Dendritic cell treated with granulocyte-macrophage colony-stimulating factor and Interleukin-4, amounts not matched to agents 40 ng/mL and 50 ng/mL, for 4 days (primary cell): Measurements from ENCODE around the gene ENPP3.

ENCODE experiments used
- H3K27ac Mint-ChIP-seq: one replicate; pipeline ENCODE4 v1.8.0; 2022; ENCODE audit warnings: mild to moderate bottlenecking, mixed read lengths
- H3K27me3 Mint-ChIP-seq: one replicate; pipeline ENCODE4 v1.8.0; 2022; ENCODE audit warnings: mild to moderate bottlenecking, mixed read lengths
- H3K36me3 Mint-ChIP-seq: one replicate; pipeline ENCODE4 v1.8.0; 2022; ENCODE audit warnings: low read depth, mixed read lengths
- H3K4me1 Mint-ChIP-seq: one replicate; pipeline ENCODE4 v1.8.0; 2022; ENCODE audit warnings: low read depth, mixed read lengths
- H3K4me3 Mint-ChIP-seq: one replicate; pipeline ENCODE4 v1.8.0; 2022; ENCODE audit warnings: mild to moderate bottlenecking, moderate library complexity, mixed read lengths
- H3K9me3 Mint-ChIP-seq: one replicate; pipeline ENCODE4 v1.8.0; 2022; ENCODE audit warnings: mixed read lengths
- intact Hi-C: fragments of 100-400 bp; cut with micrococcal nuclease; formaldehyde crosslinking; loops from one replicate; pipeline ENCODE4 v1.15.0; 2022

The ENPP3 gene

GRCh38 chr6:131654326-131654725, 17.2 kb downstream of the ENPP3 start:
- Mint-ChIP-seq H3K27ac (no peak overlapping the region), H3K27me3 (no peaks in the 10 kb centered on the region), H3K4me1 (no peaks in the 10 kb centered on the region), H3K9me3 (no peaks in the 10 kb centered on the region), H3K4me3 (no peak overlapping the region), H3K36me3 (no peaks in the 10 kb centered on the region)
- intact Hi-C loops, result no loop called here

- no peak overlapping the region for H3K27ac Mint-ChIP-seq
- no peak overlapping the region for H3K4me3 Mint-ChIP-seq
Measured at GRCh38 chr6:131655387-131655786, 18.3 kb downstream of the ENPP3 start.

GRCh38 chr6:131655951-131656350, 18.8 kb downstream of the ENPP3 start:
- intact Hi-C loops, result no loop called here
- H3K4me1 Mint-ChIP-seq, result peaks cover 7% of the 10 kb centered on the region
- H3K27ac Mint-ChIP-seq, result no peak overlapping the region
- no peaks in the 10 kb centered on the region for H3K9me3 Mint-ChIP-seq
- H3K27me3 Mint-ChIP-seq, result no peaks in the 10 kb centered on the region
- no peak overlapping the region for H3K4me3 Mint-ChIP-seq
- H3K36me3 Mint-ChIP-seq, result no peaks in the 10 kb centered on the region

More at GRCh38 chr6:131655387-131655786, 18.3 kb downstream of the ENPP3 start:
- Mint-ChIP-seq H3K27me3 (no peaks in the 10 kb centered on the region), H3K9me3 (no peaks in the 10 kb centered on the region), H3K4me1 (peaks cover 5% of the 10 kb centered on the region), H3K36me3 (no peaks in the 10 kb centered on the region)
- intact Hi-C loops, result no loop called here

- no peak overlapping the region for H3K4me3 Mint-ChIP-seq
- no peak overlapping the region for H3K27ac Mint-ChIP-seq
- H3K27me3 Mint-ChIP-seq, result no peaks in the 10 kb centered on the region
- peaks cover 7% of the 10 kb centered on the region for H3K4me1 Mint-ChIP-seq
- no peaks in the 10 kb centered on the region for H3K36me3 Mint-ChIP-seq
- intact Hi-C loops, result no loop called here
- no peaks in the 10 kb centered on the region for H3K9me3 Mint-ChIP-seq
Measured at GRCh38 chr6:131656667-131657066, 19.6 kb downstream of the ENPP3 start.

GRCh38 chr6:131657222-131657621, 20.1 kb downstream of the ENPP3 start:
- H3K9me3 Mint-ChIP-seq, result no peaks in the 10 kb centered on the region
- H3K4me1 Mint-ChIP-seq, result peaks cover 7% of the 10 kb centered on the region
- intact Hi-C loops, result no loop called here
- no peaks in the 10 kb centered on the region for H3K36me3 Mint-ChIP-seq
- H3K27me3 Mint-ChIP-seq, result no peaks in the 10 kb centered on the region
- no peak overlapping the region for H3K4me3 Mint-ChIP-seq
- H3K27ac Mint-ChIP-seq, result no peak overlapping the region

GRCh38 chr6:131657630-131658111, 20.6 kb downstream of the ENPP3 start:
- H3K27me3 Mint-ChIP-seq, result no peaks in the 10 kb centered on the region
- no peaks in the 10 kb centered on the region for H3K36me3 Mint-ChIP-seq
- H3K4me1 Mint-ChIP-seq, result peaks cover 7% of the 10 kb centered on the region
- H3K27ac Mint-ChIP-seq, result no peak overlapping the region
- H3K4me3 Mint-ChIP-seq, result no peak overlapping the region
- H3K9me3 Mint-ChIP-seq, result no peaks in the 10 kb centered on the region
- intact Hi-C loops, result no loop called here

GRCh38 chr6:131658287-131658686, 21.2 kb downstream of the ENPP3 start:
- intact Hi-C loops, result no loop called here
- no peaks in the 10 kb centered on the region for H3K27me3 Mint-ChIP-seq
- no peak overlapping the region for H3K4me3 Mint-ChIP-seq
- no peak overlapping the region for H3K27ac Mint-ChIP-seq
- H3K4me1 Mint-ChIP-seq, result peaks cover 7% of the 10 kb centered on the region
- H3K9me3 Mint-ChIP-seq, result no peaks in the 10 kb centered on the region
- no peaks in the 10 kb centered on the region for H3K36me3 Mint-ChIP-seq

- intact Hi-C loops, result no loop called here
Measured at GRCh38 chr6:131660195-131660594, 23.1 kb downstream of the ENPP3 start.

GRCh38 chr6:131663578-131664165, 26.6 kb downstream of the ENPP3 start:
- no peaks in the 10 kb centered on the region for H3K9me3 Mint-ChIP-seq
- no peak overlapping the region for H3K4me3 Mint-ChIP-seq
- no peaks in the 10 kb centered on the region for H3K36me3 Mint-ChIP-seq
- no peak overlapping the region for H3K27ac Mint-ChIP-seq
- intact Hi-C loops, result no loop called here
- peaks cover 1% of the 10 kb centered on the region for H3K27me3 Mint-ChIP-seq
- H3K4me1 Mint-ChIP-seq, result peaks cover 7% of the 10 kb centered on the region

More at GRCh38 chr6:131660195-131660594, 23.1 kb downstream of the ENPP3 start:
- peaks cover 7% of the 10 kb centered on the region for H3K4me1 Mint-ChIP-seq
- no peak overlapping the region for H3K4me3 Mint-ChIP-seq
- H3K36me3 Mint-ChIP-seq, result no peaks in the 10 kb centered on the region
- no peak overlapping the region for H3K27ac Mint-ChIP-seq
- no peaks in the 10 kb centered on the region for H3K9me3 Mint-ChIP-seq
- H3K27me3 Mint-ChIP-seq, result no peaks in the 10 kb centered on the region

GRCh38 chr6:131669891-131670290, 32.8 kb downstream of the ENPP3 start:
- intact Hi-C loops, result no loop called here
- no peaks in the 10 kb centered on the region for H3K36me3 Mint-ChIP-seq
- no peaks in the 10 kb centered on the region for H3K4me1 Mint-ChIP-seq
- peaks cover 1% of the 10 kb centered on the region for H3K27me3 Mint-ChIP-seq
- no peak overlapping the region for H3K4me3 Mint-ChIP-seq
- H3K9me3 Mint-ChIP-seq, result no peaks in the 10 kb centered on the region
- H3K27ac Mint-ChIP-seq, result no peak overlapping the region

GRCh38 chr6:131673184-131673583, 36.1 kb downstream of the ENPP3 start:
- no peaks in the 10 kb centered on the region for H3K27me3 Mint-ChIP-seq
- H3K36me3 Mint-ChIP-seq, result no peaks in the 10 kb centered on the region
- intact Hi-C loops, result no loop called here
- H3K4me1 Mint-ChIP-seq, result no peaks in the 10 kb centered on the region
- no peak overlapping the region for H3K27ac Mint-ChIP-seq
- H3K4me3 Mint-ChIP-seq, result no peak overlapping the region
- H3K9me3 Mint-ChIP-seq, result no peaks in the 10 kb centered on the region

GRCh38 chr6:131678442-131678841, 41.3 kb downstream of the ENPP3 start:
- no peak overlapping the region for H3K4me3 Mint-ChIP-seq
- H3K9me3 Mint-ChIP-seq, result no peaks in the 10 kb centered on the region
- no peaks in the 10 kb centered on the region for H3K36me3 Mint-ChIP-seq
- intact Hi-C loops, result no loop called here
- H3K4me1 Mint-ChIP-seq, result no peaks in the 10 kb centered on the region
- no peaks in the 10 kb centered on the region for H3K27me3 Mint-ChIP-seq
- no peak overlapping the region for H3K27ac Mint-ChIP-seq

- Mint-ChIP-seq H3K4me3 (no peak overlapping the region), H3K9me3 (no peaks in the 10 kb centered on the region), H3K36me3 (no peaks in the 10 kb centered on the region), H3K27ac (no peak overlapping the region), H3K27me3 (no peaks in the 10 kb centered on the region), H3K4me1 (no peaks in the 10 kb centered on the region)
- intact Hi-C loops, result no loop called here
Measured at GRCh38 chr6:131680868-131681267, 43.8 kb downstream of the ENPP3 start.

GRCh38 chr6:131681585-131681984, 44.5 kb downstream of the ENPP3 start:
- no peaks in the 10 kb centered on the region for H3K4me1 Mint-ChIP-seq
- intact Hi-C loops, result no loop called here
- H3K9me3 Mint-ChIP-seq, result no peaks in the 10 kb centered on the region
- no peak overlapping the region for H3K4me3 Mint-ChIP-seq
- H3K36me3 Mint-ChIP-seq, result no peaks in the 10 kb centered on the region
- H3K27me3 Mint-ChIP-seq, result no peaks in the 10 kb centered on the region
- no peak overlapping the region for H3K27ac Mint-ChIP-seq

GRCh38 chr6:131682442-131682841, 45.3 kb downstream of the ENPP3 start:
- no peaks in the 10 kb centered on the region for H3K27me3 Mint-ChIP-seq

More at GRCh38 chr6:131682442-131682841, 45.3 kb downstream of the ENPP3 start:
- Mint-ChIP-seq H3K27ac (no peak overlapping the region), H3K36me3 (no peaks in the 10 kb centered on the region), H3K9me3 (no peaks in the 10 kb centered on the region), H3K4me3 (no peak overlapping the region), H3K4me1 (no peaks in the 10 kb centered on the region)
- intact Hi-C loops, result no loop called here
